22Rv1 (cell line): ENCODE data around the gene SH3RF1.

Source experiments
- CTCF ChIP-seq: fragments of 450-650 bp; IDR thresholded peaks from 2 replicates; pipeline ENCODE4 v1.5.1; 2017; ENCODE audit warnings: mild to moderate bottlenecking
- ZFX ChIP-seq: fragments of 450-650 bp; IDR thresholded peaks from 2 replicates; pipeline ENCODE4 v1.6.1; 2017; ENCODE audit warnings: antibody characterized with exemption, borderline replicate concordance

GRCh38 chr4:169270810-169271691 is at the start of gene SH3RF1:
- TF ChIP-seq CTCF (peak; percentile 17), ZFX (no peak)
